NCI-H345 treated with DMSO at 0.1 percent for 48 hours (cell line): ENCODE measurements around the gene KRT38.
"Not testable (repeated sequence)": the region's sequence is repeated elsewhere in the genome, so short reads cannot be mapped to it uniquely, and the experiment has no call there.

ENCODE experiments used
- DNase-seq: peaks from one replicate; lab custom pipeline; 2025; ENCODE audit not compliant: unreplicated experiment; lab: John Stamatoyannopoulos, UW

Gene KRT38

GRCh38 chr17:41422586-41422985, 18.2 kb downstream of the KRT38 start:
- DNase-seq, result not testable (repeated sequence)

GRCh38 chr17:41421617-41422016, 19.2 kb downstream of the KRT38 start:
- no peak for DNase-seq

DNA sequence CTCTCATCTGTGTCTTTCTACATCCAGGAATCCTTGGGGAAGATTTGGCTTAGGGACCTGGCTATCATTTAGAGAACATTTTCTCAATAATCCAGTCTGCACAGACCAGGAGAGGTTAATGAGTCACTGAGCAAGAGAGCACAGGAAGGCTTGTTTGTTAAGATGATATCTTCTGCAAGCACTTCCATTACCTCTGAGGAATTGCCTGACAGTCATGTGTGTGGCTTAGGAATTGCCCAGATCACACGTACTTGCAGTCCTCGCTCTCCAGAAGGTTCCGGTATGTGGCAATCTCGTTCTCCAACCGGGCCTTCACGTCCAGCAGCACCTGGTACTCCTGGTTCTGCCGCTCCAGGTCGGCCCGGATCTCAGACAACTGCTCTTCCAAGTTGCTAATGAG, 19.7 kb downstream of the KRT38 start:
- no peak for DNase-seq

GRCh38 chr17:41420134-41420533, 20.6 kb downstream of the KRT38 start:
- no peak for DNase-seq

- DNase-seq, result no peak
These were observed 21.1 kb downstream of the KRT38 start for GRCh38 chr17:41419716-41420115.

GRCh38 chr17:41418116-41418860, 22.5 kb downstream of the KRT38 start:
- no peak for DNase-seq

- DNase-seq, result no peak
These were observed 23.2 kb downstream of the KRT38 start for GRCh38 chr17:41417576-41418015.

DNA sequence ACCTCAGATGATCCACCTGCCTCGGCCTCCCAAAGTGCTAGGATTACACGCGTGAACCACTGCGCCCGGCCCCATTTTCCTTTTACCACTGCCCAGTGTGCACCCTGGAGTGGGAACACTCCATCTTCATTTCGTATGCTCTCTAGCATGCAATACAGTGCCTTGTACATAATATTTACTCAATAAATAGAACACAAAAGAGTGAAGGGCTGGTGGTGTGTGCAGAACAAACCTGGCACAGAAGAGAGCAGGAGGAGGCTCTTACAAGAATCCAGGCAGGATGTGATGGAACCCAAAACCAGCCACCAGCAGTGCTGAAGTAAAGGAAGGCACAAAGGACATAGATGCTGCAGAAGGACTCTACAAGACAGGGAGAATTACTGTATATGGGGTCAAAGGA, 23.7 kb downstream of the KRT38 start:
- DNase-seq, result no peak

GRCh38 chr17:41416479-41416878, 24.3 kb downstream of the KRT38 start:
- DNase-seq, result no peak

DNA sequence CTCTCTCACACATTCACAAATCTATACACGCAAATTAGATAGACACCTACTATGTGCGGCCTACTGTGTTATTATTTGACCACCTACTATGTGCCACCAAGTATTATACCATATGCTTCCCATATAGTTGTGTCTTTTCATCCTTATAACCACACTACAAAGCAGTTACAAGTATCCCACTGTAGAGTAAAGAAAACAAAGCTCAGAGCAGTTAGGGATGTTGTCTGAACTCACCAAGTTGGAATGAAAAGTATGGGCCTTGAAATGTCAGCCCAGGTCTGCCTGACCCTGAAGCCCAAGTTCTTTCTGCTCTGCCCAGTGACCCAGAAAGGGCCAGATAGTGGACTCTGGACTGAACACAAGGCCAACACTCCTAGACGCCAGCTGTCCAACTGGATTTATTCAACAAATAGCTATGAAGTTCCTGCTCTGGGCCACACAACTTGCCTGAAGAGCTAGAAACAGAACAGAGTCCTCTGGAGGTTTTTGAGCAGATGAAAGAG, 24.9 kb downstream of the KRT38 start:
- no peak for DNase-seq

- DNase-seq, result no peak
These were observed 25.4 kb downstream of the KRT38 start for GRCh38 chr17:41415411-41415810.

- no peak for DNase-seq
These were observed 26.8 kb downstream of the KRT38 start for GRCh38 chr17:41413982-41414381.

DNA sequence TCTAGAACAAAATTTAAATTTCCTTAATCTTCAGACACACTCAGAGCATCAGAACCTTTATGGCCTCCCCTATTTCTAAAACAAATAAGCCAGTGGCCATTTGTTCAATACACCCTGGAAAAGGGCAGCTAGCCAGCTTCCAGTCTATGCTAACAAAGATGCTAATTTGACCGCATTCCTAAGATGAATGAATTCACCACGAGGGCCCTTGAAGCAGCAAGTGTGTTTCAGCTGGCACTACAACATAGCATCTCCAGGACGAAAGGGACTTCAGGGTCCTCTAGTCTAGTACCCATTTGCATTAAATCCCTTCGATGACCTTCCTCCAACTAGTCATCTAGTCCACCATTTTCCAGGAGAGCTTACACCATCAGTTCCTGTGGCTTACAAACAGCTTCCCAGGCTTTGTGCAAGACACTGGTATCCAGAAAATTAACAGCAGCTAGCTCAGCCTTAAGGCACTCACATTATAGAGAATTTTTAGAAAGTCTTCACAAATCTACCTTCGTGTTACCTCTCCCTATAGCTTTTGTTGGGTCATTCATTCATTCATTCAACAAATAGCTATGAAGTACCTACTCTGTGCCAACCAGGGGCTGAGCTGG, 27.3 kb downstream of the KRT38 start:
- DNase-seq, result no peak

DNA sequence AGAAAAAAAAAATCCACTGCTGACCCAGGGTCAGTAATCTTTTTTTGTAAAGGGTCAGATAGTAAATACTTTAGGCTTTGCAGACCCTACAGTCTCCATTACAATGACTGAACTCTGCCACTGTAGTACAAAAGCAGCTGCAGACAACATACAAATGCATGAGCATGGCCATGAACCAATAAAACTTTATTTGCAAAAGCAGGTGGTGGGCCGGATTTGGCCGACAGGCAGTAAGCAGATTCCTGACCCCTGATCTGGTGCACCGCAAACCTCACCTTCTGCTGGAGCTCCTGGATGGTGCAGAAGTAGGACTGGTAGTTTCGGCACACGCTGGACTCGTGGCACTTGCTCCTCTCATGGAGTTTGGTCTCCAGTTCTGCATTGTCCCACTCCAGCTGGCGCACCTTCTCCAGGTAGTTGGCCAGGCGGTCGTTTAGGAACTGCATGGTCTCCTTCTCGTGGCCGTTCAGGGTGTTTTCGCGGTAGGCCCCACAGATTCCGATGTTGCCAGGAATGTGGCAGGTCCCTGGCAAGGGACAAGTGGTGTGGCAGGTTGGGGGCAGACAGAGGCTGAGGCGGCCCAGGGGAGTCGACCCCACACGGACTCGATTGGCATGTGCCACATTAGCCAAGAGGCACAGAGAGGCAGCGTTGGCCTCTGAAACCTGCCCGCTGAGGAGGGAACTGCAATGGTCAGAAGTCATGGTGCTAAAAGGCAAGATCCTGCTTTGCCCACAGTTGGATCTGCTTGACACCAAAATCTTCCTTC, 29.5 kb downstream of the KRT38 start:
- no peak for DNase-seq

DNA sequence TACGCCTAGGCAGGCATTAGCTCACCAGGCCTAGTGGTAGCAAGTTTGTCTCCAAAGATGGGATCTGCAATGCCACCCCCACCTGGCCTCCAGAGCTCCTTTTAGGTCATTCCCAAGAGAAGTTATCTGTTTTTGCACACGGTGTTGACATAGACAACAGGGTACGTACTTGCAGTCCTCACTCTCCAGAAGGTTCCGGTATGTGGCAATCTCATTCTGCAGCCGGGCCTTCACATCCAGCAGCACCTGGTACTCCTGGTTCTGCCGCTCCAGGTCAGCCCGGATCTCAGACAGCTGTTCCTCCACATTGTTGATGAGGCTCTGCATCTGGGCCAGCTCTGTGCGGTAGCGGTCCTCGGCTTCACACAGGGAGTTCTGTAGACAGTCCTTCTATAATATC, 33.6 kb downstream of the KRT38 start:
- no peak for DNase-seq

GRCh38 chr17:41406205-41406604, 34.6 kb downstream of the KRT38 start:
- DNase-seq, result no peak

- DNase-seq, result no peak
These were observed 36.6 kb downstream of the KRT38 start for GRCh38 chr17:41404024-41404671.

GRCh38 chr17:41403404-41404023, 37.3 kb downstream of the KRT38 start:
- DNase-seq, result no peak

GRCh38 chr17:41402161-41402560, 38.6 kb downstream of the KRT38 start:
- DNase-seq, result no peak

DNA sequence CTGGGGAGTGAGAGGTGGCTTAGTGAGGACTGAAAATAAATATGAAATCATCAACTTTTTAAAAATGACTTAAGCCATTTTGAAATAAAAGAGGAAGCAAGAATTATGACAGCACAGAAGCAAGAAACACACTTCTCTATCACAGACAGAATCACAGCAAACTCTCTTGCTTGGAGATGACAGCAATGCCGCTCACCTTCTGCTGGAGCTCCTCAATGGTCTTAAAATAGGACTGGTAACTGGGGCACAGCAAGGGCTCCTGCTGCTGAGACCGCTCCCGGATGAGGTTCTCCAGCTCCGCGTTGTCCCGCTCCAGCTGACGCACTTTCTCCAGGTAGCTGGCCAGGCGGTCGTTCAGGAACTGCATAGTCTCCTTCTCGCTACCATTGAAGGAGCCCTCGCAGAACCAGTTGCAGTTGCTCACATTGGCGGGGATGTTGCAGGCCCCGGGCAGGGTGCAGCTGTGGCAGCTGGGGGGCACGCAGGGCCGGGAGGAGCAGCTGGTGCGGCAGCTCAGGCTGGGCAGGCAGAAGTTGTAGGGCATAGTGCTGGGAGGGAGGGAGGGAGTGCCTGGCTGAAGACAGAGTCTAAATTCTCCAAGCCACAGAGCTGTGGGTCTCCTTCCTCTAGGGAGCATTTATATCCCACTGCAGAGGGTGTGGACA, 43.7 kb downstream of the KRT38 start, which contains the start of gene KRT31:
Gene KRT31 (minus strand): TSS at position 613 of the 665 bp plus-strand sequence. CDS start 69 bp downstream, at position 544.
- no peak for DNase-seq
